GM13977 (cell line): ENCODE results near the gene GNB1.

Experiments
- DNase-seq: peaks from one replicate; pipeline ENCODE4 v3.0.0; 2012; ENCODE audit warnings: low spot score
- in situ Hi-C: fragments of 300-500 bp; cut with MboI; formaldehyde crosslinking; loops from one replicate; pipeline ENCODE4 v1.12.0; 2022; ENCODE audit warnings: low sequenced_read_pairs, low pct_unique_long_range_greater_than_20kb, mixed read lengths, inconsistent platforms; ENCODE audit not compliant: unreplicated experiment
- TF ChIP-seq, protein P1 (sequence below): IDR thresholded peaks from 2 replicates; pipeline ENCODE4 v1.5.1; 2012; ENCODE audit warnings: mild to moderate bottlenecking, control low read depth; ENCODE audit not compliant: insufficient read depth; ENCODE audit errors: extremely low read depth, missing control alignments

The GNB1 gene

DNA sequence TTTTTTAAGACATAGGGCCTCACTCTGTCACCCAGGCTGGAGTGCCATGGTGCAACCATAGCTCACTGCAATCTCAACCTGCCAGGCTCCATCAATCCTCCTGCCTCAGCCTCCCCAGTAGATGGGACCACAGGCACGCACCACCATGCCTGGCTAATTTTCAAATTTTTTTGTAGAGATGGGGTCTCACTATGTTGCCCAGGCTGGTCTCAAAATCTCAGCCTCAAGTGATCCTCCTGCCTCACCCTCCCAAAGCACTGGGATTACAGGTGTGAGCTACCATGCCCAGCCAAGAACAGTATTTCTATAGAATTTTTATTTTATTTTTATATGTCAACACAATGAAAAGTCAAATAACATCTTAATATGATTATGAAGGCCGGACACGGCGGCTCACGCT, 10.9 kb downstream of the GNB1 start:
- TF ChIP-seq, protein P1, sequence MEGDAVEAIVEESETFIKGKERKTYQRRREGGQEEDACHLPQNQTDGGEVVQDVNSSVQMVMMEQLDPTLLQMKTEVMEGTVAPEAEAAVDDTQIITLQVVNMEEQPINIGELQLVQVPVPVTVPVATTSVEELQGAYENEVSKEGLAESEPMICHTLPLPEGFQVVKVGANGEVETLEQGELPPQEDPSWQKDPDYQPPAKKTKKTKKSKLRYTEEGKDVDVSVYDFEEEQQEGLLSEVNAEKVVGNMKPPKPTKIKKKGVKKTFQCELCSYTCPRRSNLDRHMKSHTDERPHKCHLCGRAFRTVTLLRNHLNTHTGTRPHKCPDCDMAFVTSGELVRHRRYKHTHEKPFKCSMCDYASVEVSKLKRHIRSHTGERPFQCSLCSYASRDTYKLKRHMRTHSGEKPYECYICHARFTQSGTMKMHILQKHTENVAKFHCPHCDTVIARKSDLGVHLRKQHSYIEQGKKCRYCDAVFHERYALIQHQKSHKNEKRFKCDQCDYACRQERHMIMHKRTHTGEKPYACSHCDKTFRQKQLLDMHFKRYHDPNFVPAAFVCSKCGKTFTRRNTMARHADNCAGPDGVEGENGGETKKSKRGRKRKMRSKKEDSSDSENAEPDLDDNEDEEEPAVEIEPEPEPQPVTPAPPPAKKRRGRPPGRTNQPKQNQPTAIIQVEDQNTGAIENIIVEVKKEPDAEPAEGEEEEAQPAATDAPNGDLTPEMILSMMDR: no peak
- DNase-seq: no peak
- in situ Hi-C loops: no loop called here

DNA sequence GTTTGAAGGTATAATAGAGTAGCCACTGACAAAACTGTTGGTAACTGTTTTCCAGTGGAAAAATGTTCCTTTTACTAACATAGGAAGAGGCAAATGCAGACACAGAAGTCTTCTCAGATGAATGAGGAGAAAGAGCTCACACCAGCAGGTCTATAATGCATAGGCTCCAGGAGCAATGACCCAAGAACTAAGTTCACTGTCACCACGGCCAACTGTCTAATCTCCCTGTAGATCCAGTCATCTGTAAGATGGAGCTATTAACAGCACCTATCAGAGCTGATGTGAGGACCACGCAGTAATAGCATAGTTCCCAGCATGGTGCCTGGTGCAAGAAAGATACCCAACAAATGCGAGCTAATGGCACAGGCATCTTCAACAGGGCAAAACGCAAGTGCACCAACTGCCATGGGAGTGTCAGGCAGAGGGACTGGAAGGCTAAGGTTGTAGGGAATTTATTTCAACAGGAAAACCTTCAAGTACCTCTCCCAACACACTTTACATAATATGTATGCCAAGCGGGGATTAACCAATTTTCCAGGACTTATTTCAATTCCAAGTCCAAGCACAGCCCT, 12.9 kb downstream of the GNB1 start:
- in situ Hi-C loops: no loop called here
- TF ChIP-seq, protein P1: no peak
- no peak for DNase-seq

DNA sequence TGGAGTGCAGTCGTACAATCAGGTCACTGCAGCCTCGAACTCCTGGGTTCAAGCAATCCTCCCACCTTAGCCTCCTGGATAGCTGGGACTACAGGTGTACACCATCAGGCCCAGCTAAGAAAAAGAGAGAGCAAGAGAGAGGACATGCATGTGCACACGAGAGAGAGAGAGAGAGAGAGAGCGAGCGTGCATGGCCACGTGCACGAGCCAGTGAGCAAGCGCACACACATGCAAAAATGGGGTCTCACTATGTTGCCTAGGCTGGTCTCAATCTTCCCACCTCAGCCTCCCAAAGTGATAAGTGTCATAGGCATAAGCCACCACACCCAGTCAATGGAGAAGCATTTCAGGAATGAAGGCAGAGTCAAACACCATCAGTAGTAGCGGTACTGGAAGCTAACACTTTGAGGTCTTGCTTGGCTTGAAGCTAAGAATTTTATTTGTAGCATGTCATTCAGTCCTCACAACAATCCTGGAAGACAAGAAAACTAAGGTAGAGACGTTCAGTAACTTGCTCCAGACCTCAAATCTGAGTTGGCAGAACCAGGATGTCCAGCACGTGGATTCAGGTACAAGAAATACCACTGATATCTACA, 14.5 kb downstream of the GNB1 start:
- TF ChIP-seq, protein P1: no peak
- no peak for DNase-seq
- in situ Hi-C loops: no loop called here

DNA sequence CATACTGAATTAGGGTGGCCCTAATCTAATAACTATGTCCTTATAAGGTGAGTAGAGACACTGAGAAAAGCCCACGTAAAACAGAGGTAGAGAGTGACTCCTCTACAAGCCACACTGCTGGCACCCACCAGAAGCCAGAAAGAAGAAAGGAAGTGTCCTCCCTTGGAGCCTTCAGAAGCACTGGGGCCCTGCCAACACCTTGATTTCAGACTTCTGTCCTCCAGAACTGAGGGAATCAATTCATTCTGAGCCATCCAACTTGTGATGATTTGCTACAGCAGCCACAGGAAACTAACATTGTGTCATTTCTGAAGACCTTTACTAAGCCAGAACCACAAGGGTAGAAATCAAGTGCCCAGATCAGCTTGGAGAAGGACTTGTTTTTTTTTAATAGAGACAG, 15.0 kb downstream of the GNB1 start:
- no peak for DNase-seq

DNA sequence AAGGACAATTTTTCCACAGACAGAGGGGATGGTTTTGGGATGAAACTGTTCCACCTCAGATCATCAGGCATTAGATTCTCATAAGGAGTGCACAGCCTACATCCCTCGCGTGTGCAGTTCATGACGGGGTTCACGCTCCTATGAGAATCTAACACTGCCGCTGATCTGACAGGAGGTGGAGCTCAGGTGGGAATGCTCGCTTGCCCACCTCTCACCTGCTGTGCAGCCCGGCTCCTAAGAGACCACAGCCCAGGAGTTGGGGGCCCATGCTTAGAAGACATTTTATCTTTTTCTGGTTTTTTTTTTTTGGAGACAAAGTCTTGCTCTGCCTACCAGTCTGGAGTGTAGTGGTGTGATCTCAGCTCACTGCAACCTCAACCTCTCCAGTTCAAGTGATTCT, 16.0 kb downstream of the GNB1 start:
- DNase-seq: no peak
- TF ChIP-seq, protein P1: no peak
- in situ Hi-C loops: no loop called here

More for the DNA sequence above, 15.0 kb downstream of the GNB1 start:
- in situ Hi-C loops: no loop called here
- TF ChIP-seq, protein P1: no peak

DNA sequence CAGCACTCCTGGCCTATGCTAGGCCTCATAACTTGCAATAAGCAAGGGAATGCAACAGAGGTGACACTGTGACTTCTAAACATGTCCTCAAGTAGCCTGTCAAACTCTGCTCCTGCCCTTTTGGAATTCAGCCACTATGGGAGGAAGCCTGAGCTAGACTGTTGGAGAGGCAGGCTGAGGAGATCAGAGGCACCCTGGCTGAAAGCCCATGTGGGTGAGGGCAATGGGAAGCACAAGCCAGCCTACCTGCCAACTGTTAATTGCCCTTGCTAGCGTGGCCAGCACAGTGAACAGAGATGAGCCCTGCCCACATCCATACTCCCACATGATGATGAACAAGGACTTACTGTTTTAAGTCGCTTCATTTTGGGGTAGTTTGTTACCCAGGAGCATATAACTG, 17.7 kb downstream of the GNB1 start:
- TF ChIP-seq, protein P1: no peak
- DNase-seq: no peak
- in situ Hi-C loops: no loop called here
